SIG-M5 treated with dmso at 0.1 percent for 504 hours (cell line): ENCODE data around the gene CLASP1.
"Not testable (repeated sequence)": the region's sequence is repeated elsewhere in the genome, so short reads cannot be mapped to it uniquely, and the experiment has no call there.

Experiments used
- DNase-seq: peaks from one replicate; lab custom pipeline; 2025; ENCODE audit not compliant: unreplicated experiment; lab: John Stamatoyannopoulos, UW

Gene CLASP1

DNA sequence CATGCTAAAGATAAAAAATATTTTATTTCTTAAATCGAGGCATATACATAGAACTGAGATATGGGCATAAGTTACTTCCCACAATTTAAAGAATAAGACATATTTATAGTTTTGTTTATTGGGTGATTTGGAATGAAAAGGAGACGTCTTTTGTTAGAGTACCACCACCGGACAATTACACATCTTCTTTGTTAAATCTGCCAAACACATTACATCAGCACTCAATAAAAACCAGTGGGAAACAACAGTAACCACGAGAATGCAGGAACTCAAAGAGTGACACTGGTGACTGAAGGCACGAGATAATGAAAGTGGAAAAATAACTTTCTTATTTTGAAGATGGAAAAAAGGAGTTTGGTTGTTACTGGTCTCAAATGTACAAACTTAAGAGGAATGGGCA lies 271.6 kb downstream of the CLASP1 start:
- DNase-seq: no peak

DNA sequence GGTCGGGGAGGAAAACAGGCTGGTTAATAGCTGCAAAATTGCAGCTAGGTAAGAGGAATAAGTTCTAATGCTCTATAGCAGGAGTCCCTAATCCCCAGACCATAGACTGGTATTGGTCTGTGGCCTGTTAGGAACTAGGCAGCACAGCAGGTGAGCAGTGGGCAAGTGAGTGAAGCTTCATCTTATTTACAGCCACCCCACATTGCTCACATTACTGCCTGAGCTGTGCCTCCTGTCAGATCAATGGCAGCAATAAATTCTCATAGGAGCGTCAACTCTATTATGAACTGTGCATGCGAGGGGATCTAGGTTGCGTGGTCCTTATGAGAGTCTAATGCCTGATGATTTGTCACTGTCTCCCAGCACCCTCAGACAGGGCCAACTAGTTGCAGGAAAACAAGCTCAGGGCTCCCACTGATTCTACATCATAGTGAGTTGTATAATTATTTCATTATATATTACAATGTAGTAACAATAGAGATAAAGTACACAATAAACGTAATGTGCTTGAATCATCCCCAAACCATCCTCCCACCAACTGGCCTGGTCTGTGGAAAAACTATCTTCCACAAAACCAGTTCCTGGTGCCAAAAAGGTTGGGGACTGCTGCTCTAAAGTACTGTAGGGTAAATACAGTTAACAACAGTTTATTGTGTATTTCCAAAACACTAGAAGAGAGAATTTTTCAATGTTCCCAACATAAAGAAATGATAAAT lies 272.6 kb downstream of the CLASP1 start:
- DNase-seq: no peak

DNA sequence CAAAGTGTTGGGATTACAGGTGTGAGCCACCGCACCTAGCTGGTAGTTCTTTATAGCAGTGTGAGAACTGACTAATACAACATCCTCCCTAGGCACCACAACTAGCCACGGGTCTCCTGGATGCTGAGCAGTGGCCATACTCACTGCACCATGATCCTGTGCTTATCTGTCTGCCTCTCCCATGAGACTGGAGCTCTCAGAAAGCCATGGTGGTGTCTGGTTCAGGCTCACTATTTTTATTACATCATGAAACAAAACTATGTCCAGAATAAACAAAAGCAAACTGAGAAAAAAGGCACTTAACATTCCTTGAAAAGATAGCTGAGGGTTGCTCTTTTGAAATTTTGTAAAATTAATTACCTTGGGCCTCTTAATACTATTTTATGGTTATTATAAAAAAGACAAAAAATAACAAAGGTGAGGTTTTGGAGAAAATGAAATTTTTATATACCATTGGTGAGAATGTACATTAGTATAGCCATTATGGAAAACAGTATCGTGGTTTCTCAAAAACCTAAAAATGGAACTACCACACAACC lies 273.6 kb downstream of the CLASP1 start:
- no peak for DNase-seq

DNA sequence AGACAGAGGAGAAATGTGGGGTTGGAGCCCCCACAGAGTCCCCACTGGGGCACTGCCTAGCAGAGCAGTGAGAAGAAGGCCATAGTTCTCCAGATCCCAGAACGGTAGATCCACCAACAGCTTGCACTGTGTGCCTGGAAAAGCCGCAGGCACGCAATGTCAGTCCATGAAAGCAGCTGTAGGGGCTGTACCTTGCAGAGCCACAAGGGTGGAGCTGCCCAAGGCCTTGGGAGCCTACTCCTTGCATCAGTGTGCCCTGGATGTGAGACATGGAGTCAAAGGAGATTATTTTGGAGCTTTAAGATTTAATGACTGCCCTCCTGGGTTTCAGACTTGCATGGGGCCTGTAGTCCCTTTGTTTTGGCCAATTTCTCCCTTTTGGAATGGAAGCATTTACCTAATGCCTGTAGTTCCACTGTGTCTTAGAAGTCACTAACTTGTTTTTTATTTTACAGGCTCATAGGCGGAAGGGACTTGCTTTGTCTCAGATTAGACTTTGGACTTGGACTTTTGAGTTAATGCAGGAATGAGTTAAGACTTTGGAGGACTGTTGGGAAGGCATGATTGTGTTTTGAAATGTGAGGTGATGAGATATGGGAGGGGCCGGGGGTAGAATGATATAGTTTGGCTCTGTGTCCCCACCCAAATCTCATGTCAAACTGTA lies 274.7 kb downstream of the CLASP1 start:
- DNase-seq: not testable (repeated sequence)

DNA sequence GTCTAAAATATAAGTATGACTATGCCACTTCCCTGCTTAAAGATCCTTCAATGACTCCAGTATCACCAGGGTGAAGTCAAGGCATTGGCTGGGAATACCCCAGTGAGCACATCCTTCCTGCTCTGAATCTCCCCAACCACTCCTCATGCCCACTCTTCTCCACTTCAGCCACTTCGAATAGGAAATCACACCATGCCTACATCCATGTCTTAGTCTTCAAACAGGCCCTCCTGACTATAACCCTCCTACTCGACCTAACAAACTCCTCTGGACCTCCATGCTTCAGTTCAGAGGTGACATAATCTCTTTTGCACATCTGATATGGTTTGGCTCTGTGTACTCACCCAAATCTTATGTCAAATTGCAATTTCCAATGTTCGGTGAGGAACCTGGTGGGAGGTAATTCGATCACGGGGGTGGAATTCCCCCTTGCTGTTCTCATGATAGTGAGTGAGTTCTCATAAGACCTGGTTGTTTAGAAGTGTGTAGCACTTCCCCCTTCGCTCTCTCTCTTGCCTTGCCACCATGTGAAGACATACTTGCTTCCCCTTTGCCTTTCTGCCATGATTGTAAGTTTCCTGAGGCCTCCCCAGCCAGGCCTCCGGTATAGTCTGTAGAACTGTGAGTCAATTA lies 276.4 kb downstream of the CLASP1 start:
- no peak for DNase-seq

DNA sequence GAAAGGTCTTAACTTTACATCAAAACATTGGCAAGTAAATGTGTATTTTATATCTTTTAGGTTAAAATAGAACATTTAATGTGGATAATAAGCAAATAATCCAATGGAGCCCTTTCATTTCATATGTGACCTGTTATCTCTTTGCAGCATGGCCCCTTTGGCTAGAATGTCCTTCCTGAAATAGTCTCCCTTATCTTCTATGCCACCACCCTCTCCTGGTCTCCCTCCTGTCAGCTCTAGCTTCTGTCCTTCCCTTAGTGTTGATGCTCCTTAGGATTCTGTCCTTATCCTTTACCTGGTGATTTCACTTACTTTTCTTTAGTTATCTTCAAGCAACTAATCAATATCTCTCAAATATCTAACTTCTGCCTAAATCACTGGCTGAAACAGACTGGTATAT lies 277.2 kb downstream of the CLASP1 start:
- DNase-seq: no peak

DNA sequence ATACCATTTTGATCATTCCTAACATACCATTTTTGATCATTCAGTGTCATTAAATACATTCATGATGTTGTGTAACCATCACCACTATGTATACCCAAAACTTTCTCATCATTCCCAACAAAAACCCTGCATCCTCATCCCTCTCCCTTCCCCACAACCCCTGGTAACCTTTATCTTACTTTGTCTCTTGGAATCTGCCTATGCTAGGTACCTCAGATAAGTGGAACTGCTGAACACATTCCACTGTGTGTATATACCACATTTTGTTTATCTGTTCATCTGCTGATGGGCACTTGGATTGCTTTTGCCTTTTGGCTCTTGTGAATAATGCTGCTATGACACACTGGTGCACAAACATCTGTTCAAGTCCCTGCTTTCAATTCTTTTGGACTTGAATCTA lies 280.4 kb downstream of the CLASP1 start:
- no peak for DNase-seq

DNA sequence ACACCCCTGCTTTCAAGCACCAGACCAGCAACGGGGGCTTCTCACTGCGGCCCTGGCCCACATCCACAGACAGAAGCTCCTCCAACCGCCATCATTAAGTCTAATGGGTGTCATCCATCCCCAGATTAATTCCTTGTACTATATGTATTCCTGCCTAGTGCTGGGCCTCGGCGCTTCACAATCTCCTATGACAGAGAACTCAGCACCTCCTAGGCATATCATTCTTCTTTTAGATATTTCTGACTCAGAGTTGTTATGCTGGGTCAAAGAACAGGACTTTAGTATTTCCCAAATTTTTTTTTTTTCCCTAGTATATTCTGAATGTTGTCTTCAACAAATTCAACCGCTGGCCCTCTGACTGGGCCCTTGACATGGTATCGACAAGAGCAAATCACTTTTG lies 281.1 kb downstream of the CLASP1 start:
- DNase-seq: no peak

DNA sequence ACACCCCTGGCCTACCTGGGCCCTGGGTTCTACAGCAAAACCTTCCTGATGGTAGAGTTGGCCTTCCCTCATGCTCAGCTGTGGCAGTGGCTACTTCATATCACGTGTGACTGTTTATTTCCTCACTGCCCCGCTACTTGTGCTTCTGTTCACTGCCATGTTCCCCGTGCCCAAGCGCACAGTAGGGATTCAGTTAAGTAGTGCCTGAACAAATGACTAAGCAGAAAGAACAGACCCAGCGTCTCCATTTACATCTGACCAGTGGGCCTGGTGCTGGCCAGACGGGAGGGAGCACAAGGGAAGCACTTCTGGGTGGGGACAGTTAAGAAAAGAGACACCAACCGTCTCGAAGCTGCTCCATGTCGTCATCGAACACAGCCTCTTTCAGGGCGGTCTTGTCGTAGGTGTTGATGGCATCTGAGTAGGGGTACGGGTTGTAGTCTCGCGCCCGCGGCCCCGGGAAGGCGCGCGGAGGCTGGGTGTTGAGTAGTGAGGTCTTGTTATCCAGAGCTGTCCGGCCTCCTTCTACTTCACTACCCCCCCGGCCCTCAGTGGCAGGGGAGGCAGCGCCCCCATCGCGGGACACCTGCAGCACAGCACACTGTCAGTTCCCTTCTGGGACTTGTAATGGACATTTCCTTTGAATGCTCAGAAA lies 281.9 kb downstream of the CLASP1 start:
- DNase-seq: no peak

DNA sequence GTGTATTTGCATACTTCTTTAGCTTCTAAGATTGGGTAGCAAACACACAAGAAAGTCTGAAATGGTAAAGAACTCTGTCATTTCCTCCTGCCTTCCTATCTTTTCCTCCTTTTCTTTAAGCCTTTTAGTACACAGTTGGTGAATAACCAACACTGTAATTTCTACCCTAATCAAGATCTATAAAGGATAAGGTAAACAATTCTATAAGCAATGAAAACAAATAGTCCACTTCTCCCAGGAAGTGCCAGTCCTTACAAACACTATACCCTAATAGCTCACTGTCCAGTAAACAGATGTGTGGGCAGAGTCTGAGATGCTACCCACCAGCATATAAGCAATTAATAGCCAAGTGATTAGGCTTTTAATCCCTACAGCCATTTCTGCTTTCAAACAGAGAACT lies 283.2 kb downstream of the CLASP1 start:
- no peak for DNase-seq

DNA sequence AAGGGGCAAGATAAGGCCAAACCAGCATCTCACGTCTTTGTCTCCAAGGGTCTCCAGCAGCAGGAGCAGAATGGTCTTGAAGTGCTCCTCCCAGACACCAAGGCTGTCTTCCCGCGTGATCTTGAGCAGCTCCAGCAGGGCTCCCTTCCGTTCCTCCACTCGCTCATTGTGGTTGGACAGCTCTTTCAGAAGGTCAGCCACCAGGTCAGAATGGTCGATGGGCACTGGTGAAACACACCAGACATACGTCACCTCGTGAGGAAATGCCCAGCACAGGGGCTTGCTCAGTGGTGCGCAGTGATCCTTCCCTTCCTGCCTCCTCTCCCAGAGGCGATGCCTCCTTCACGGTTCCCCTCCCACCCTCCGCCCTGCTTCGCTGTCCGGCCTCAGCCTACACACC lies 284.2 kb downstream of the CLASP1 start:
- no peak for DNase-seq

DNA sequence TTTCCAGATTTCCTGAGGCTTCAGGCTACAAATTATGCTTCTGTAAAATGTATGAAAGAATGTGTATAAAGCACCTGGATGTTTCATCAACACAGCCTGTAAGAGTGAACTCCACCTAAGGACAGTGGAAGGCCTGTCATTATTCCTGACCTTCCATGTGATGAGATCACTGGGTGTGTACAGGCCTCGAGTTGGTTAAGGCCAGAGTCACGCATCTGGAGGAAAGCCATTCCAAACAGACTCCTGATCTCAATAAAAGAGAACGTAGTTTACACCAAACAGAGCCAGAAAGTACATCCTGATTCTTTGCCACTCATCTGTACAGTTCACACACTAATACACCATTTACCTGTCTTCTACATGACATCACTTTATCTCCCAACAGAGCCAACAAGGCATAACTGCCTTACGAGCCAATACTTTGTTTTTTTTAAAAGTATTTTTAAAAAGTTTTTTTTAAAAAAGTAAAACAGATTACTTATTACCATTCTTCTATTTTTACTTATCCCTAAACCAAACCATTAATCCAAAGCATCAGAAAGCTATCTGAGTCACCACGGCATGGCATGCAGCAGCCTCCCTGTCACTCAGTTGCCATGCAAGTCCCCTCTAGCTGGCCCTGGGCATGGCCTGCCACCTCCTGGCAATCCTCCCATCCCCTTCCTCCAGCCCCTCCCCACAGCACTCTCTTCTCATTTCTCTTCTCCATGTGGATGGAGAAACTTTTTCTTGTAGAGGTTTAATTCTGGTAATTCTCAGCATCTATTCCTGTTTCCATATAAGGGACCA lies 285.4 kb downstream of the CLASP1 start:
- DNase-seq: no peak

DNA sequence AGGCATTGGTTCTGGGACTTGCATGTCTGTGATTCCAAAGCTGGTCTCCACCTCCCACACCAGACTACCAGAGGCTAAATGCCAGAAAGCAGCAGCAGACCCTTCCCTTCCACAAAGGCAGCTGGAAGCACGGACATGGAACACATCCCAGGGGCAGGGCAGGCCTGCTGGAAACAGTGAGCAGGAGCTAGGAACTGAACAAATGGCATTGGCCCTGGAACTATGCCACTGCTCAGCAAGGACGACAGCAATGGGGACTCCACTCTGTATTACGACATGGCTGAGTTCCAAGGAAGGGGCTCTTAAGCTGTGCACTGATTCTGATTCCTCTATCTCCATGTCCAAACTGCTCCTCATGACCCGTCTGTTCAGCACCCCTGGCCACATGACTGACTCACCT lies 286.5 kb downstream of the CLASP1 start:
- DNase-seq: no peak

DNA sequence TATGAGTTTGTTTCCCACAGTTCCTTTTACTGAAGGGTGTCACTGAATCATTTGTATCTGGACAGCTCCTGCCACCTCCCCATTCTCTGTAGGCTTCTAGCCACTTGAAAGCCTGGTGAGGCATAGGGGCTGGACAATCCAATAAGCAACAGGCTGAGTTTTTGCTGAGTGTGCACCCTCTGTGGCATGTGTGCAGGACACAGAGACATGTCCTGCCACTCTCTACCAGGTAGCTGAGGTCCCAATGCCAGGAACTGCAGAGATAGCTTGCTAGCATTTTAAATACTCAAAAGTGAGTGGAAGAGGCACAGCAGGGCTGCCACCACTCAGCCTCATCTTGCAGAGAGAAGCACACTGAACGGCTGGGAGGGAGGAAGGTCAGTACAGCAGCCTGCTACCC lies 287.0 kb downstream of the CLASP1 start:
- DNase-seq: no peak

DNA sequence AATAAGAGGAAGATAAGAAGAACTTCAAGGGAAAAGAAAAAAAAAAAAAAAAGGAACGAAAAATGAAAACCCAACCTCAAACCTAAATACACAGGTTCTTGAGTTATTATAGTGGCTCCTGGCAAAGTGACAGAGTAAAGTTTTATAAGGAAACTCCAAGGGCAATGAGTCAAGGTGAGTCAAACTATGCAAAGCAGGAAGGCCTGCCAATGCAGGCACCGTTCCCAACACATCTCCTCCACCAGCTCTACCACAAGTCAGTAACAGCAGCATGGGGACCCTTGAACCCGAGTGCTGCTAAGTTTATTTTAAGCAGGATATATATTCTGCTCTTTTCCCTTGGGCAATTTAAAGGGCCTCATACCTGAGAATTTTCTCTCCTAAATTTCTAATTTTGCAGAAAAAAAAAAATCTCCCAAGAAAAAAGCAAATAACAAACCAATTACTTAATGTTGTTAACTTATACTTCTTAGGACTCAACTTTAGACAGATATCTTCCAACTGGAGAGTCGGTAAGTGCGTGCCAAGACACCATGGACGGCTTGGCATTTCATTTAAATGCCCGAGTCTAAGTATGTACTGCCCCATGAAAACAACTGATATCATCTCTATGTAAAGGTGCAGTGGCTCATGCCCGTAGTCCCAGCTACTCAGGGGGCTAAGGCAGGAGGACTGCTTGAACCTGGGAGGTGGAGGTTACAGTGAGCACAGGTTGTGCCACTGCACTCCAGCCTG lies 288.5 kb downstream of the CLASP1 start:
- no peak for DNase-seq

DNA sequence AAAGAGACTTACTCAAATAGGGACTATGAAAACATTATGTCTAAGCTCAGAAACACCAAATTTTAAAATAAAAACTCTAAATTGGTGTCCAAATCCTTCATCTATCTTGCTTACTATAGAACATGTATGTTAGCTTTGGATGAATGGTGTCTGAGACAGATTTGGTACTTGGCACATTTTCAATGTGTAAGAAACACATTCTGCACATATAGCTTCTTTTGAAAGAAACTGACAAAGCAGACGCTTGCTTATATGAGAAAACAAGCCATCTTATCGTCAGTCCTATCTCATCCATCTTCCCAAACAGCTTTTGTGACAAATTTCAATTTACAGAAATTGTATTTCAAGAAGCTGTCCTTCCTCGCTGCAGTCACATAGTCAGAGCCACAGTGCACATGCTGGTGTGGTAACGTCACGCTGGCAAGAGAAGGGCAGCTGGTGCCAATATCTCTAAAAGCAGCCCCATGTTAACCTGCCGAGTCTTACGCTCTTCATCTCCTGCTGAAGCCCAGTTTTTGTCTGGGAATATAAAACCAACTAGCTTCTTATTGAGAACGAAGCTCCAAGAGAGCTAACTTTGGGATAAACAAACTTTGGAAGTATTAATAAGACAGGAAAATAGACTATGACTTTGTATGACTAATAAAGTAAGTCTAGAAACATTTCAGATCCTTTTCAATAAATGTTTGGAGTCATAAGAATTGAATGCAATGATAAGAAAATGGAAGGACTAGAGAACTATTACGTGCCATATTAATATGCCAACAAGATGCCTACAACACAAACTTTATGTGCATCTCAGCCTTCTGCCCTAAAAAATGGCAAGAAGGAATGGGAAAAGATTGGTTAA lies 289.3 kb downstream of the CLASP1 start:
- no peak for DNase-seq

DNA sequence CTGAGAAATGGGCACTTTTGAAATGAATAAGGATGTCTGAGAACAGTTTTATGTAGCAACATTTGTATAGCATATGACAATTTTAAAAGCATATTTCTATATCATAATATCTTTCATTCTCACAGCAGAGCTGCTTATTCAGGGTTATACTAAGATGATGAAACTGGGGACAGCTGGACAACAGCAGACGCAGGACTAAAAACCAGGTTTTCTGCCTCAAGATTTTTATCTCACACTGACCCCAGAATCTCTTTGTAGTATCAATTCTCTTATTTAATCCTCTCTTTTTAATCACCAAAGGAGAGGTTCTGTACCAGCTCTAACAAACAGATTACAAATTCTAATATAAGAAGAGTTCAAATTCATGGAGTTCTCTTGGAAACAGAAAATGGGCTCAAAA lies 290.1 kb downstream of the CLASP1 start:
- no peak for DNase-seq

DNA sequence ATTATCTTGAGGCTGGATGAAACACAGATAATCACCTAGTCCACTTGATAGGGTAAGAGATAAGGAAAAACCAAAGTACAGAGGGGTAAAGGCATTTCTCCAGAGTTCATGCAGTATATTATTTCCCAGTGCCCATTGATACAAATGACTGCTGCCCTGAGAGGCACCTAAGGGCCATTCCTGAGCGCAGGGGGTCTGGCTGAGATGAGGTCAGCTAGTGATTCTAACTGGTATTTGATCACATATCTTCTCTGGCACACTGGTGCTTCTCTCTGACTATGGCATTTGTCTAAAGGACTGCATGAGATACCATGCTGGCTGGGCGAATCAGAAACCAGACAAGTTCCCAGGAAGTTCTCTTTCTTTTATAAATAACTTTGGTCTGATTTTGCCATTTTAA lies 291.0 kb downstream of the CLASP1 start:
- DNase-seq: no peak

DNA sequence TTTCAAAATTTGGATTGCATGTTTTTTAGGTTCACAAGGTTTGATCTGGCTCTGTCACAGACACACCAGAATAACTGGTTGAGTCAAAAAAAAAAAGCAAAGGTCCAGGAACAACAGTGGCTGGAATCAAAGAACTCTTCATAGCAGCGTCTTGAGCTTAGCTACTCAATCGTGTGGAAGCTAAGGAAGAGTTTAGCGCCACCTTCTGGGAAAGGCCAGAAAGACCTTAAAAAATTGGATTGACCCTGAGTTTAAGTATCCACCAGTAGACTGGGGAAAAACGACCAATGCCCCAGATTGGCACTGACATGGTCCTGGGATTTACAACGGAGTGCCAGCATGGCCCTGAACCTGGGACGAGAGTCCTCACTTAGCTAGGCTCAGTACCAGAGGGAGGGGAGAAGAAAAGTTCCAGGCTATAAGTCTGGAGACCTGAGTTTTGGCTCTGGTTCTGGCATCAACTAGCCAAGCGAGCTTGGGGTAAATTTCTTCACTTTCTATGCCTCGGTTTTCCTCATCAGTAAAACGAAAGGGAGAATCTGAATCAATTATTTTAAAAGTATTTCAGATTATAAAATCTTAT lies 293.1 kb downstream of the CLASP1 start:
- peak; percentile 70 for DNase-seq
